Measurements from ENCODE around the gene FAM186B. TPM values are rescaled to one million over a fixed set of nuclear protein-coding genes. Genes with fewer than 3 reads are reported as not detected.

The FAM186B gene
- total RNA-seq, 1 experiment from 2014 or later, result 0.19 TPM

- Histone ChIP-seq H3K4me3 (ENCODE audit: low read depth, low read length, poor library complexity, severe bottlenecking) (no peak overlapping the region), H3K27ac (ENCODE audit: low read depth, low read length, poor library complexity, severe bottlenecking) (no peak overlapping the region), H3K36me3 (ENCODE audit: insufficient read depth, low read length, poor library complexity, severe bottlenecking) (no peaks in the 10 kb centered on the region), H3K9me3 (ENCODE audit: low read depth, low read length, poor library complexity, severe bottlenecking) (no peaks in the 10 kb centered on the region), H3K4me1 (ENCODE audit: insufficient read depth, low read length, poor library complexity, severe bottlenecking) (peaks cover 11% of the 10 kb centered on the region), H3K27me3 (replicated peaks; ENCODE audit: insufficient read depth, low read depth, low read length, poor library complexity) (no peaks in the 10 kb centered on the region)
- no TSS peak for BruUV-seq (replicated peaks)
- DNase-seq (ENCODE audit: low spot score), result no peak
- intact Hi-C loops (cut with micrococcal nuclease; ENCODE audit: unreplicated experiment), result no loop called here
- ChIA-PET POLR2A (ENCODE audit: low non-redundant PET) (no interaction called here), CTCF (no interaction called here)
- TF ChIP-seq EZH2 (IDR thresholded peaks at IDR 0.05; ENCODE audit: borderline replicate concordance, low read depth, low read length, poor library complexity, severe bottlenecking), result no peak
- TF ChIP-seq CTCF (conservative IDR thresholded peaks at IDR 0.05; ENCODE audit: low read depth, low read length), result no peak
These were observed 63.4 kb downstream of the FAM186B start for GRCh38 chr12:49541911-49542505.

GRCh38 chr12:49541140-49541861 is 64.1 kb downstream of the FAM186B start:
- Histone ChIP-seq H3K4me1 (ENCODE audit: insufficient read depth, low read length, poor library complexity, severe bottlenecking) (peaks cover 11% of the 10 kb centered on the region), H3K27ac (ENCODE audit: low read depth, low read length, poor library complexity, severe bottlenecking) (no peak overlapping the region), H3K27me3 (replicated peaks; ENCODE audit: insufficient read depth, low read depth, low read length, poor library complexity) (no peaks in the 10 kb centered on the region), H3K36me3 (ENCODE audit: insufficient read depth, low read length, poor library complexity, severe bottlenecking) (no peaks in the 10 kb centered on the region), H3K4me3 (ENCODE audit: low read depth, low read length, poor library complexity, severe bottlenecking) (no peak overlapping the region), H3K9me3 (ENCODE audit: low read depth, low read length, poor library complexity, severe bottlenecking) (no peaks in the 10 kb centered on the region)
- no peak for TF ChIP-seq CTCF (conservative IDR thresholded peaks at IDR 0.05; ENCODE audit: low read depth, low read length)
- TF ChIP-seq EZH2 (IDR thresholded peaks at IDR 0.05; ENCODE audit: borderline replicate concordance, low read depth, low read length, poor library complexity, severe bottlenecking), result no peak
- BruUV-seq (replicated peaks), result no TSS peak
- POLR2A ChIA-PET (ENCODE audit: low non-redundant PET), result no interaction called here
- DNase-seq (ENCODE audit: low spot score), result no peak
- CTCF ChIA-PET, result no interaction called here
- intact Hi-C loops (cut with micrococcal nuclease; ENCODE audit: unreplicated experiment), result no loop called here

GRCh38 chr12:49540229-49541139 is 65.0 kb downstream of the FAM186B start:
- Histone ChIP-seq H3K27me3 (replicated peaks; ENCODE audit: insufficient read depth, low read depth, low read length, poor library complexity) (no peaks in the 10 kb centered on the region), H3K4me1 (ENCODE audit: insufficient read depth, low read length, poor library complexity, severe bottlenecking) (peaks cover 11% of the 10 kb centered on the region), H3K9me3 (ENCODE audit: low read depth, low read length, poor library complexity, severe bottlenecking) (no peaks in the 10 kb centered on the region), H3K27ac (ENCODE audit: low read depth, low read length, poor library complexity, severe bottlenecking) (no peak overlapping the region), H3K4me3 (ENCODE audit: low read depth, low read length, poor library complexity, severe bottlenecking) (peak overlapping the region; percentile 60), H3K36me3 (ENCODE audit: insufficient read depth, low read length, poor library complexity, severe bottlenecking) (no peaks in the 10 kb centered on the region)
- no peak for TF ChIP-seq EZH2 (IDR thresholded peaks at IDR 0.05; ENCODE audit: borderline replicate concordance, low read depth, low read length, poor library complexity, severe bottlenecking)
- TF ChIP-seq CTCF (conservative IDR thresholded peaks at IDR 0.05; ENCODE audit: low read depth, low read length), result no peak
- intact Hi-C loops (cut with micrococcal nuclease; ENCODE audit: unreplicated experiment), result no loop called here
- no peak for DNase-seq (ENCODE audit: low spot score)
- ChIA-PET CTCF (no interaction called here), POLR2A (ENCODE audit: low non-redundant PET) (no interaction called here)
- no TSS peak for BruUV-seq (replicated peaks)
